WTC11 (cell line): ENCODE data around the gene HLCS. TPM values are rescaled to one million over a fixed set of nuclear protein-coding genes. Genes with fewer than 3 reads are reported as not detected.

ENCODE experiments used
- ATAC-seq: fragments of 200-7000 bp; cut with Tn5 transposase; 2 replicates; pipeline ENCODE4 v1.10.0; 2021; ENCODE audit warnings: mild to moderate bottlenecking, moderate library complexity
- CTCF ChIA-PET: fragments of 300-600 bp; sonication (Branson Sonifier 250); formaldehyde crosslinking; loops from one replicate; lab custom pipeline; 2021; ENCODE audit warnings: antibody characterized with exemption; lab: Charles Lee
- POLR2A ChIA-PET: fragments of 350-600 bp; sonication (Branson Sonifier 250); formaldehyde crosslinking; loops from one replicate; lab custom pipeline; 2021; ENCODE audit warnings: antibody characterized with exemption; lab: Charles Lee
- DNase-seq: peaks from one replicate; pipeline ENCODE4 v3.0.0; 2021; ENCODE audit warnings: low spot score
- H3K27ac Mint-ChIP-seq: 2 replicates; pipeline ENCODE4 v1.8.0; 2021; ENCODE audit warnings: mixed read lengths
- H3K27me3 Mint-ChIP-seq: 2 replicates; pipeline ENCODE4 v1.8.0; 2021; ENCODE audit warnings: low read depth, mild to moderate bottlenecking, moderate library complexity, mixed read lengths
- H3K36me3 Mint-ChIP-seq: 2 replicates; pipeline ENCODE4 v1.8.0; 2021; ENCODE audit warnings: mixed read lengths
- H3K4me1 Mint-ChIP-seq: 2 replicates; pipeline ENCODE4 v1.8.0; 2022; ENCODE audit warnings: mixed read lengths
- H3K4me3 Mint-ChIP-seq: 2 replicates; pipeline ENCODE4 v1.8.0; 2021; ENCODE audit warnings: mild to moderate bottlenecking, moderate library complexity, mixed read lengths
- H3K9me3 Mint-ChIP-seq: 2 replicates; pipeline ENCODE4 v1.8.0; 2021; ENCODE audit warnings: mixed read lengths
- ARID4B ChIP-seq: sonication (generic); formaldehyde crosslinking; IDR thresholded peaks from 2 replicates; pipeline ENCODE4 v1.8.0; 2023; ENCODE audit warnings: missing genetic modification reagents, mild to moderate bottlenecking, borderline replicate concordance
- ATF2 ChIP-seq: sonication (generic); formaldehyde crosslinking; IDR thresholded peaks from 2 replicates; pipeline ENCODE4 v1.8.1; 2022; ENCODE audit warnings: low read depth, missing genetic modification reagents, borderline replicate concordance
- CBFB ChIP-seq: sonication (generic); formaldehyde crosslinking; IDR thresholded peaks from 2 replicates; pipeline ENCODE4 v1.8.1; 2022; ENCODE audit warnings: mild to moderate bottlenecking, low read depth, missing genetic modification reagents
- E2F1 ChIP-seq: sonication (generic); formaldehyde crosslinking; IDR thresholded peaks from 2 replicates; pipeline ENCODE4 v1.8.0; 2022; ENCODE audit warnings: mild to moderate bottlenecking, missing genetic modification reagents
- FOXK1 ChIP-seq: sonication (generic); formaldehyde crosslinking; IDR thresholded peaks from 2 replicates; pipeline ENCODE4 v1.8.0; 2022; ENCODE audit warnings: mild to moderate bottlenecking, moderate library complexity, missing genetic modification reagents
- GTF2I ChIP-seq: fragments of 250-450 bp; sonication (Bioruptor Pico); conservative IDR thresholded peaks from 2 replicates; pipeline ENCODE4 v1.4.0; 2021; ENCODE audit warnings: mild to moderate bottlenecking
- JAZF1 ChIP-seq: fragments of 250-450 bp; sonication (Bioruptor Pico); IDR thresholded peaks from 2 replicates; pipeline ENCODE4 v1.9.0; 2021; ENCODE audit warnings: moderate library complexity, mild to moderate bottlenecking, inconsistent platforms
- JUN ChIP-seq: sonication (generic); formaldehyde crosslinking; IDR thresholded peaks from 2 replicates; pipeline ENCODE4 v1.8.0; 2023; ENCODE audit warnings: mild to moderate bottlenecking, missing genetic modification reagents
- MYBL2 ChIP-seq: sonication (generic); formaldehyde crosslinking; IDR thresholded peaks from 2 replicates; pipeline ENCODE4 v1.8.1; 2023; ENCODE audit warnings: mild to moderate bottlenecking, moderate library complexity, missing genetic modification reagents
- NFE2L1 ChIP-seq: sonication (generic); formaldehyde crosslinking; IDR thresholded peaks from 2 replicates; pipeline ENCODE4 v1.8.1; 2023; ENCODE audit warnings: missing genetic modification reagents
- NFYB ChIP-seq: sonication (generic); formaldehyde crosslinking; conservative IDR thresholded peaks from 2 replicates; pipeline ENCODE4 v1.8.0; 2022; ENCODE audit warnings: low read depth, missing genetic modification reagents
- NR2C2 ChIP-seq: sonication (generic); formaldehyde crosslinking; IDR thresholded peaks from 2 replicates; pipeline ENCODE4 v1.8.0; 2022; ENCODE audit warnings: mild to moderate bottlenecking, missing genetic modification reagents
- OVOL2 ChIP-seq: fragments of 250-450 bp; sonication (Bioruptor Pico); IDR thresholded peaks from 2 replicates; pipeline ENCODE4 v1.9.0; 2021; ENCODE audit warnings: mild to moderate bottlenecking, borderline replicate concordance
- PREB ChIP-seq: sonication (generic); formaldehyde crosslinking; IDR thresholded peaks from 2 replicates; pipeline ENCODE4 v1.8.1; 2022; ENCODE audit warnings: mild to moderate bottlenecking, missing genetic modification reagents, moderate library complexity, borderline replicate concordance
- SP1 ChIP-seq: sonication (generic); formaldehyde crosslinking; conservative IDR thresholded peaks from 2 replicates; pipeline ENCODE4 v1.8.1; 2022; ENCODE audit warnings: missing genetic modification reagents
- STAT6 ChIP-seq: sonication (generic); formaldehyde crosslinking; conservative IDR thresholded peaks from 2 replicates; pipeline ENCODE4 v1.8.1; 2023; ENCODE audit warnings: mild to moderate bottlenecking, low read depth, missing genetic modification reagents, moderate library complexity
- TCF7 ChIP-seq: sonication (generic); formaldehyde crosslinking; IDR thresholded peaks from 2 replicates; pipeline ENCODE4 v1.8.0; 2022; ENCODE audit warnings: mild to moderate bottlenecking, low read depth, missing genetic modification reagents, moderate library complexity
- TEAD4 ChIP-seq: sonication (generic); formaldehyde crosslinking; IDR thresholded peaks from 2 replicates; pipeline ENCODE4 v1.8.0; 2022; ENCODE audit warnings: mild to moderate bottlenecking, missing genetic modification reagents
- TP53 ChIP-seq: sonication (generic); formaldehyde crosslinking; IDR thresholded peaks from 2 replicates; pipeline ENCODE4 v1.8.1; 2023; ENCODE audit warnings: mild to moderate bottlenecking, missing genetic modification reagents
- ZBTB43 ChIP-seq: sonication (generic); formaldehyde crosslinking; IDR thresholded peaks from 2 replicates; pipeline ENCODE4 v1.8.1; 2023; ENCODE audit warnings: mild to moderate bottlenecking, missing genetic modification reagents
- ZNF121 ChIP-seq: sonication (generic); formaldehyde crosslinking; IDR thresholded peaks from 2 replicates; pipeline ENCODE4 v1.8.0; 2023; ENCODE audit warnings: missing genetic modification reagents
- ZNF671 ChIP-seq: fragments of 250-450 bp; sonication (Bioruptor Pico); IDR thresholded peaks from 2 replicates; pipeline ENCODE4 v1.8.0; 2021; ENCODE audit warnings: mild to moderate bottlenecking
- total RNA-seq: library from RNA; stranded (reverse); gene quantifications from 3 replicates; pipeline ENCODE4 v1.2.3, GENCODE V29; 2021

HLCS gene
- total RNA-seq, 1 experiment from 2014 or later, result 9.3 TPM

GRCh38 chr21:36966821-36967768 is 626 bp upstream of the HLCS start:
- Mint-ChIP-seq H3K27me3 (no peaks in the 10 kb centered on the region), H3K4me3 (peak overlapping the region; percentile 74), H3K27ac (no peak overlapping the region; the same call in 1 of the 2 replicates), H3K4me1 (peaks cover 13% of the 10 kb centered on the region), H3K9me3 (no peaks in the 10 kb centered on the region), H3K36me3 (0 out of 2 replicates have a peak, but pooled peaks cover 5% of the 10 kb centered on the region)
- ChIA-PET POLR2A (interaction anchor here (1.0 to 1.6 kb wide), 2 partner anchors 14 to 20 kb away, joined by 3 to 5 read pairs; no protein-coding TSS in a partner anchor), CTCF (interaction anchor here (0.6 to 2.8 kb wide), 10 partner anchors 9 to 694 kb away, joined by 3 to 21 read pairs (median 4); partner anchors contain the start of gene RIPPLY3)
- peak; percentile 53 for DNase-seq
- peak; percentile 62 for ATAC-seq
- TF ChIP-seq NFYB (CRISPR knock-in tag) (no peak), TEAD4 (no peak), ATF2 (CRISPR knock-in tag) (no peak), OVOL2 (CRISPR knock-in tag) (no peak), JUN (CRISPR knock-in tag) (no peak), CBFB (no peak)
- TF ChIP-seq, all 79 proteins: peak for 0

- H3K9me3 Mint-ChIP-seq, result no peaks in the 10 kb centered on the region
- no peaks in the 10 kb centered on the region for H3K27me3 Mint-ChIP-seq
- ChIA-PET POLR2A (interaction anchor here (1.6 kb wide), 1 partner anchor 19 kb away, joined by 5 read pairs; no protein-coding TSS in a partner anchor), CTCF (interaction anchor here (0.7 to 2.8 kb wide), 10 partner anchors 11 to 335 kb away, joined by 3 to 21 read pairs (median 5); partner anchors contain the start of gene RIPPLY3)
- ATAC-seq (no peak), DNase-seq (no peak)
- peaks cover 13% of the 10 kb centered on the region for H3K4me1 Mint-ChIP-seq
- 0 out of 2 replicates have a peak, but pooled peaks cover 5% of the 10 kb centered on the region for H3K36me3 Mint-ChIP-seq
- H3K4me3 Mint-ChIP-seq, result peak overlapping the region; percentile 75
- H3K27ac Mint-ChIP-seq, result no peak overlapping the region
- TF ChIP-seq TP53, result no peak
- no peak for TF ChIP-seq SP1 (CRISPR knock-in tag)
- TF ChIP-seq JAZF1, result no peak
- TF ChIP-seq NR2C2 (CRISPR knock-in tag), result no peak
- TF ChIP-seq GTF2I (CRISPR knock-in tag), result peak; percentile 98
- no peak for TF ChIP-seq PREB (CRISPR knock-in tag)
- TF ChIP-seq ZNF121 (CRISPR knock-in tag), result peak; percentile 100
- TF ChIP-seq ZNF671 (CRISPR knock-in tag), result no peak
- TF ChIP-seq STAT6 (CRISPR knock-in tag), result no peak
- no peak for TF ChIP-seq FOXK1
- no peak for TF ChIP-seq ZBTB43 (CRISPR knock-in tag)
- TF ChIP-seq NFE2L1 (CRISPR knock-in tag), result no peak
- TF ChIP-seq MYBL2 (CRISPR knock-in tag), result no peak
- no peak for TF ChIP-seq TCF7 (CRISPR knock-in tag)
- TF ChIP-seq ARID4B (CRISPR knock-in tag), result no peak
- TF ChIP-seq E2F1 (CRISPR knock-in tag), result no peak
These were observed 776 bp downstream of the HLCS start for GRCh38 chr21:36965720-36966065.
